HG02884 (cell line): ENCODE data around the gene KIF13A.
"Not testable (repeated sequence)": the region's sequence is repeated elsewhere in the genome, so short reads cannot be mapped to it uniquely, and the experiment has no call there.

Source experiments
- ATAC-seq: cut with Tn5 transposase; IDR thresholded peaks from one replicate; pipeline ENCODE4 v1.9.1; 2021; ENCODE audit warnings: mild to moderate bottlenecking, moderate library complexity; ENCODE audit not compliant: unreplicated experiment

Gene KIF13A

DNA sequence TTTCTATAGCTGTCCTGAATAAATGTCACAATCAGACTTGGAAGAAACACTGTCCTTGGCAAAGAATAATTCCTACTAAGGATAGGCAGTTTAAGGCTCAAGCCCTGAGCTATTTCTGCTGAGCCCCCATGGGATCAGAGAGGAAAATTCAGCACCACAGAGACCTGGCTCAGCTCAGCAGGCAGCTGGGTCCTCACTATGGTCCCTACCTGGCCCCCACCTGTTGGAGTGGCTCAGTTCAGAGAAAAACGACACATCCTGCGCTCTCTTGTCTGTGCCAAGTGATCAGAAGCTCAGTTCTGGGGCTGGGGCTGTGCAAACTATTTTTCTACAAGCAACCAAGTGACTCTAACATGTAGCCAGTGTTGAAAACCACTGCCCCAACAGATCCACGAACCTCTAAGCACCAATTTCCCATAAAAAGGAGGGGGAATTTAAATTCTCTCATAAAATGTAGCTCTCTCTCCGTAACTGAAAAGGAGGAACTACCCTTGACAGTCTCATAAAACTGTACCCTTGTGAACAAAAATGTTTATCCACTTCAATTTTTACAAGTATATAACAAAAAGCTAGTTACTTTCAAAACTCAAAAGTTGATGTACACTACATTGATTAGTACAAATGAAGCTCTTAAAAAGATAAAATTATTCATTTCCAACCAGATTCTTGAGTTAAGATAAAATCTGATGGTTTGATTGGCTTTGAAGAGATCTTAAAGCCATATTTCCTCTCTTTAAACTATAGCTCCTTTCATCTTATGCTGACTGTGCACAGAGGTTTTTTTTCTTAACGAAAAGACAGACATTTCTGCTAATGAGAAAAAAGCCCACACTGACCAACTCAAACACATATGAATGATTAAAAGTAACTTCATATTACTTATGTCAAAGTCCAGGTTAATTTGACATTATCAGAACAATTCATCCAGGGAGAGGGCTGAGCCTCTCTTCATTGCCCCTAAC, 52.0 kb downstream of the KIF13A start:
- no peak for ATAC-seq

- no peak for ATAC-seq
Observed at GRCh38 chr6:17933716-17934115, 53.7 kb downstream of the KIF13A start.

DNA sequence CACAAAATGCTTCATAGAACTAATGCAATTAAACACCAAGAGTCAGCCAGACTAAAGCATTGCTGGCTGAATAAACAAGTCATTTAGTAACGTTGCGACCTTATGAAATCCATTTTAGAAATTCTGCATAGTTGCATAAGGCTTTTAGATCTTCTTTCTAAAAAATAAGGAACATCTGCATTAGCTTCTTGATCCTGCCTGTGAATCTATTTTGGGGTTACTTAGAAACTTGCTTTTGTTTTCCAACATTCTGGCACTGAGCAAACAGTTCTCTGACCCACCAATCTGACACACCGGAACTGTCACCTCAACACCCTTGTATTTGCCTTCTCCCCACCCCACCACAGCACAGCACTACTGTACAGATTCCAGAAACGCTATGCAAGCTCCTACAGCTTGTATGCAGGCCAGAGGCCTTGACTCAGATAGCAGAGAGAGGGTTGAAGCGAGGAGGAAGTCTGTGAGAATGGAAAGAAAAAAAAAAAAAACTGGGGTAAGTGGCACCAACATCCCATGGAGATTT, 55.0 kb downstream of the KIF13A start:
- ATAC-seq = no peak

DNA sequence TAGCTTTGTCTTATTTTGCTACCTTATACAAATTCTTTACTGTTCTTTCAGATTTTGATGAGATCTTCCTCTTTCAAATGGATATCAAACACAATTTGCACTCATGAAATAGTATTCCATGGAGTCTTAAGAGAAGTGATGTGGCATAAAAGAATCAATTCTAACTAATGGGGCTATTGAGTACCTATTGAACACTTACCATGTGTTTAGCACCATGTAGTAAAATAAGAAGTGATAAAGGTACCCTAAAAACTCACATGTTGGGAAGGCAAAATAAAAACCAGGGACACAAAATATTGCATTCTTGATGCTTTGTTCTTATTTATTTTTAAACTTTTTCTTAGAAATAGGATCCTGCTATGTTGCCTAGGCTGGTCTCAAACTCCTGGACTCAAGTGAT, 56.2 kb downstream of the KIF13A start:
- ATAC-seq = no peak

DNA sequence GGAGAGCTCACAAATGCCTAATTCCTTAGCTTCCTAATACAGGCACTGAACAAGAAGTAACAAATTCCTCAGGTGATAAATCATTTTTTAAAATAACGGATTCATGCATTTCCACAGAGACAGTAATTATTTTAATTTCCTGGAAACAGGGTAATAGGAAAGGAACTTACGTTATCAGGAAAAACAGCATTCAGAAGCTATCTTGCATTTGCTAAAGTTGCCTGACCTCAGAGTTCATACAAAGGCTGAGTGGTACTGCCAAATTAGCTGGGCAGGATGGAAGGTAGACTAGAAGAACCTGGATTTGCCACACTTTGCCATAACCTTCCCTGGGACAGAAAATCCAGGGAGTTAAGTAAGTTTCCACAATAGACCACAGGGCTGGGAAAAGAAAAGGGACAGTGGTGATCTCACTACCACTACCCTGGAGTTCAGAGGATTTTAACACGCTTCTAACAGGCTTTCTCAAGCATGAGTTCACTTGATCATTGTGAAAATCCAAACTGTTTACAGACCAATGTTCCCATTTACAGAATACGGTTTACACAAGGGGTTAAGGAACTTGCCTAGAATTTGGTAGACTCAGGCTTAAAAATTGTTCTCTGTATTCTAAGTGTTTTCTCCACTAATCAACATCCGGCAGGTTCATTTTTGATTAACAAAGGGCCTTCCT, 57.0 kb downstream of the KIF13A start:
- ATAC-seq = no peak

- ATAC-seq = no peak
Observed at GRCh38 chr6:17928514-17929430, 58.7 kb downstream of the KIF13A start.

DNA sequence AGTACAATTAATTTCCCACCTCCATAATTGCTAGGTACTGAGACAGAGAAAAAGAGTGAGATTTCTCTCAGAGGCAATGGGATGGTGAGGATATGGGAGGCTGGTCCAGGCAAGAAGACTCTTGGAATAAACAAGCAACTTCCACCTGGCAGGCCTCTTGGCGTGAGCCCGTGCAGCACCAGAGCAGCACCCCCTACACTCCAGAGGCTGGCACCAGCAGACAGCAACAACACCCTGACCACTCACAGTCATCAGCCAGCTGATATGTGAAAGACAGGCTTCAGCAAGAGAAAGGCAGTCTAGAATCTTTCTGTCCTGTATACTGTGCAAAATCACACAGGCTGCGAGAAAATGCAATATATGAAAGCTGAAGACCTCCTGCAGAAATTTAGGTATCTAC, 59.7 kb downstream of the KIF13A start:
- no peak for ATAC-seq

- no peak for ATAC-seq
Observed at GRCh38 chr6:17923401-17923863, 64.0 kb downstream of the KIF13A start.

DNA sequence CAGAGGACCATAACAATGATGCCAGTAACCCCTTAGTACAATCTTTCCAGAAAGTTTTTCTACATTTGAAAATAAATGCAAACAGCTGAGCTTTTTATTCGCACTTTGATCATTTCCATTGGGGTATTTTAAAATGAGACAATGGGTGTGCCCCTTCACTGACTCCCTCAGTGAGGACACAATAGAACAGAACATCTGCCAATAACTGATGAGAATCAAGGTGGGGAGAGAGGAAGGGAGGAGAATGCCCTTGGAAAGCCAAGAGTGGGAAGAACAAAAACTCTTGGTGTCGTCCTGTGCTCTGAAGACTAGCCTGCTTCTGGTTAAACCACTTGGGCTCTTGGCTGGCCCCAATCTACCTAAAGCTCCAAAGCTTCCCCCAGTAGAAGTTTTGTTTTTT, 66.0 kb downstream of the KIF13A start:
- no peak for ATAC-seq

- no peak for ATAC-seq
Observed at GRCh38 chr6:17919496-17919895, 67.9 kb downstream of the KIF13A start.

- no peak for ATAC-seq
Observed at GRCh38 chr6:17917837-17918763, 69.3 kb downstream of the KIF13A start.

DNA sequence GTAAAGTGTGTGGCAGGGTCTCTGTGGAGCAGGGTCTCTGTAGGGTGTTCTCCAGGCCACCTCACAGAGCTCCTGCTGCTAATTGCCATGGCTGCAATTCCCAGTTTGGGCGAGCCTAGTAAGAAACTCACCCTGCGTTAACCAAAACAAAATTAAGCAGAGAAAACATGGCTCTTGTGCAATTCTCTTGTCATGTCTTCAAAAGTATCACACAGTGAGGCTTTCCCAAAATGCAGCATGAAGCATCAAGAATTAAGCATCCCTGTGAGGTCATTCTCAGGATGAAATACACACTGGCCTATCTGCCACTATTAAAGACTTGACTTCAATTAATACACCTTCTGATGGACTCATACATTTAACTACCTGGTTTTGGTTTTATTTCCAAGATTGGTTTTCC, 72.8 kb downstream of the KIF13A start:
- no peak for ATAC-seq

- ATAC-seq = no peak
Observed at GRCh38 chr6:17912521-17912920, 74.9 kb downstream of the KIF13A start.

DNA sequence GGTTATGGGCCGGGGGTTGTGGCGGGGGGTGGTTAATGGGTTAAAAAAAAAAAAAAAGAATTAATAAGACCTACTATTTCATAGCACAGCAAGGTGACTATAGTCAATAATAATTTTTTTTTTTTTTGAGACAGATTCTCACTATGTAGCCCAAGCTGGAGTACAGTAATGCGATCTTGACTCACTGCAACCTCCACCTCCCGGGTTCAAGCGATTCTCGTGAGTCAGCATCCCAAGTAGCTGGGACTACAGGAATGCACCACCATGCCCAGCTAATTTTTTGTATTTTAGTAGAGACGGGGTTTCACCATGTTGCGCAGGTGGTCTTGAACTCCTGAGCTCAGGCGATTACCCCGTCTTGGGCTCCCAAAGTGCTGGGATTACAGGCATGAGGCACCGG, 75.8 kb downstream of the KIF13A start:
- ATAC-seq = not testable (repeated sequence)

DNA sequence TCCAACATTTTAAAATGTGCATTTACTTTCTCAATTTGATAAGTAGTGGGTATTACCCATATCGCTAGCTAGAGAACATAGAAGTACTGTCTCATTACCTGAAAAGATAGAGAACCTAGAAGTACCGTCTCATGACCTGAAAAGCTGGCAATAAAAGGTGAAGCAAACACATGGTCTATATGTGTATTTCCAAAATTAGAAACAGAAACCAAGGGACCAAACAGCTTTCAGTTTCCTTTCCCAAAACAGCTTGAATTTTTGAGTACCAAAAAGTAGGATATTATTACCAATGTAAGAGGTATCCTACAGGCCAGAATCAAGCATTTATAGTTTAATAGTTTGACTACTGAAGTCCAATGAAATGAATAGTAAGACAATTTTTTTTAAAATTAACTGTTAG, 77.2 kb downstream of the KIF13A start:
- no peak for ATAC-seq

GRCh38 chr6:17908831-17909230, 78.6 kb downstream of the KIF13A start:
- no peak for ATAC-seq

DNA sequence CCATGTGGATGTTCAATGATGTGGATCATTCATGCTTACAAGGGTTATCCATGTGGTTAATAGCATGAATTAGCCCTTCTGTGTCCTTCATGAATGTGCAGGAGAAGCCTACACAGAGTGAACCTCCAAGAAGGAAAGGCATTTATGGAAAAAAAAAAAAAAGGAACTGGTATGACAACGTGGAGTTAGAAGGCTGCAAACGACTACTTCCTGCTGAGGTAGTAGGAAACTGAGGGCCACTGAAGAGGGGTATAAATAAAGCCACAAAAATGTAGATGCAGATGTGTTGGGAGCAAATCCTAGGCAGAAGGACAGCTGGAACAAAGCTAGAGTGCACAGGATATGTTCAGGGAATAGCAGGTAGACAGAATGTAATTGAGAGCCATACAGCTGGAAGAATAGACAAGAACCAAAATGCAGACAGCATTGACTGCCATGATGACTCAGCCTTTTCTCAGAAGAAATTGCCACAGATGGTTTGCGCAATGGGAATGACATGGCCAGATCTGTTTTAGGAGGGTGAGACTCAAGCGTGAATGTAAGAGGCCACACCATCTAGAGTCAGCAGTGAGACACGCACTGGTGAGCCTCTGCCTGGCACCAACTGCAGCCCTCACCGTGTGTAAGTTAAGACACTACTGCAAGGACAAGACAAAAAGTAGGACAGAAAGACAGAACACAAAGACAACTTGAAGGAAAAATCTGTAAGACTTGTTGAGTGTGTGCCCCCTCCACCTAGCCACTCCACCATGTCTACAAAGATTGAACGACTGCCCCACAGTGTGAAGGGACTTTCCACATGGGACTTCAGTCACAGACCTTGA, 79.8 kb downstream of the KIF13A start:
- ATAC-seq = no peak

GRCh38 chr6:17905611-17906592, 81.5 kb downstream of the KIF13A start:
- ATAC-seq = no peak
